22Rv1 (cell line): ENCODE measurements around the gene CHEK1.
A peak's percentile ranks its signal among the peaks of the same experiment; 100 is the strongest.

Source experiments
- ZFX ChIP-seq: fragments of 450-650 bp; IDR thresholded peaks from 2 replicates; pipeline ENCODE4 v1.6.1; 2017; ENCODE audit warnings: antibody characterized with exemption, borderline replicate concordance
- TF ChIP-seq, protein P1 (sequence below): fragments of 450-650 bp; IDR thresholded peaks from 2 replicates; pipeline ENCODE4 v1.5.1; 2017; ENCODE audit warnings: mild to moderate bottlenecking

DNA sequence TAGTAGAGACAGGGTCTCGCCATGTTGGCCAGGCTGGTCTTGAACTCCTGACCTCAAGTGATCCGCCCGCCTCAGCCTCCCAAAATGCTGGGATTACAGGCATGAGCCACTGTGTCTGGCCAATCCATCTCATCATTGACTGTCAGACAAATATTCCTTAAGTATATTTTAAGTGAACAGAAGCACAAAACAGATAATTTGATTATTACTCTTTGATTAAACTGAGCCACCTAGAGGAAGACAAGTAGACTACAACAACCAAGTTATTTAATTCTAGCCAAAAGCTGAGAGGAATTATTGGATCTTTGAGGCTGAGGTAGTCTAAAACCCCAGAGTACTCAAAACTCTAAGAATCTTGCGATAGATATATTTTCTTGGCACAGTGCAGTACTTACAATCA, 54.4 kb downstream of the CHEK1 start:
- TF ChIP-seq, protein P1, sequence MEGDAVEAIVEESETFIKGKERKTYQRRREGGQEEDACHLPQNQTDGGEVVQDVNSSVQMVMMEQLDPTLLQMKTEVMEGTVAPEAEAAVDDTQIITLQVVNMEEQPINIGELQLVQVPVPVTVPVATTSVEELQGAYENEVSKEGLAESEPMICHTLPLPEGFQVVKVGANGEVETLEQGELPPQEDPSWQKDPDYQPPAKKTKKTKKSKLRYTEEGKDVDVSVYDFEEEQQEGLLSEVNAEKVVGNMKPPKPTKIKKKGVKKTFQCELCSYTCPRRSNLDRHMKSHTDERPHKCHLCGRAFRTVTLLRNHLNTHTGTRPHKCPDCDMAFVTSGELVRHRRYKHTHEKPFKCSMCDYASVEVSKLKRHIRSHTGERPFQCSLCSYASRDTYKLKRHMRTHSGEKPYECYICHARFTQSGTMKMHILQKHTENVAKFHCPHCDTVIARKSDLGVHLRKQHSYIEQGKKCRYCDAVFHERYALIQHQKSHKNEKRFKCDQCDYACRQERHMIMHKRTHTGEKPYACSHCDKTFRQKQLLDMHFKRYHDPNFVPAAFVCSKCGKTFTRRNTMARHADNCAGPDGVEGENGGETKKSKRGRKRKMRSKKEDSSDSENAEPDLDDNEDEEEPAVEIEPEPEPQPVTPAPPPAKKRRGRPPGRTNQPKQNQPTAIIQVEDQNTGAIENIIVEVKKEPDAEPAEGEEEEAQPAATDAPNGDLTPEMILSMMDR = peak; percentile 41
- no peak for TF ChIP-seq ZFX
